SK-N-SH treated with all-trans-retinoic acid at 6 μM for 48 hours (cell line): ENCODE data around the gene B3GLCT.
A peak's percentile ranks its signal among the peaks of the same experiment; 100 is the strongest.

ENCODE experiments used
- ATAC-seq: fragments of 200-7000 bp; cut with Tn5 transposase; 3 replicates; pipeline ENCODE4 v1.9.1; 2020; ENCODE audit warnings: mild to moderate bottlenecking, moderate library complexity
- ARNTL ChIP-seq: fragments of 450-650 bp; formaldehyde crosslinking; IDR thresholded peaks from 2 replicates; pipeline ENCODE4 v1.5.0; 2020; ENCODE audit warnings: low read depth, mild to moderate bottlenecking, moderate library complexity, borderline replicate concordance
- BACH2 ChIP-seq: fragments of 250-450 bp; sonication (Bioruptor Pico); IDR thresholded peaks from 2 replicates; pipeline ENCODE4 v1.9.0; 2021; ENCODE audit warnings: mild to moderate bottlenecking, borderline replicate concordance
- CREB5 ChIP-seq: fragments of 250-450 bp; sonication (Bioruptor Pico); IDR thresholded peaks from 2 replicates; pipeline ENCODE4 v1.5.1; 2020; ENCODE audit warnings: low read depth, mild to moderate bottlenecking, moderate library complexity
- CSDC2 ChIP-seq: fragments of 250-450 bp; sonication (Bioruptor Pico); IDR thresholded peaks from 2 replicates; pipeline ENCODE4 v1.5.0; 2020; ENCODE audit warnings: mild to moderate bottlenecking, moderate library complexity
- CSRNP3 ChIP-seq: fragments of 250-450 bp; sonication (Bioruptor Pico); IDR thresholded peaks from 2 replicates; pipeline ENCODE4 v1.5.1; 2021; ENCODE audit warnings: mild to moderate bottlenecking, moderate library complexity
- ESRRG ChIP-seq: fragments of 250-450 bp; sonication (Bioruptor Pico); IDR thresholded peaks from 2 replicates; pipeline ENCODE4 v1.6.1; 2021; ENCODE audit warnings: mild to moderate bottlenecking
- GLIS3 ChIP-seq: fragments of 250-450 bp; sonication (Bioruptor Pico); IDR thresholded peaks from 2 replicates; pipeline ENCODE4 v1.5.0; 2020; ENCODE audit warnings: mild to moderate bottlenecking, moderate library complexity
- ISL1 ChIP-seq: fragments of 250-450 bp; sonication (Bioruptor Pico); IDR thresholded peaks from 2 replicates; pipeline ENCODE4 v2.1.2; 2022; ENCODE audit warnings: mild to moderate bottlenecking, moderate library complexity
- OSR1 ChIP-seq: fragments of 250-450 bp; sonication (Bioruptor Pico); IDR thresholded peaks from 2 replicates; pipeline ENCODE4 v1.8.0; 2022; ENCODE audit warnings: moderate library complexity, mild to moderate bottlenecking, inconsistent platforms
- PATZ1 ChIP-seq: fragments of 250-450 bp; sonication (Bioruptor Pico); IDR thresholded peaks from 2 replicates; pipeline ENCODE4 v1.8.0; 2020; ENCODE audit warnings: mild to moderate bottlenecking, moderate library complexity, borderline replicate concordance
- POU6F1 ChIP-seq: fragments of 250-450 bp; sonication (Bioruptor Pico); IDR thresholded peaks from 2 replicates; pipeline ENCODE4 v1.8.0; 2021; ENCODE audit warnings: low read depth, mild to moderate bottlenecking, moderate library complexity, borderline replicate concordance
- PPARA ChIP-seq: fragments of 250-450 bp; sonication (Bioruptor Pico); IDR thresholded peaks from 2 replicates; pipeline ENCODE4 v1.5.0; 2020; ENCODE audit warnings: mild to moderate bottlenecking, borderline replicate concordance
- SNAI2 ChIP-seq: fragments of 250-450 bp; sonication (Bioruptor Pico); IDR thresholded peaks from 2 replicates; pipeline ENCODE4 v1.5.0; 2020; ENCODE audit warnings: mild to moderate bottlenecking, moderate library complexity
- TCF4 ChIP-seq: fragments of 250-450 bp; sonication (Bioruptor Pico); IDR thresholded peaks from 2 replicates; pipeline ENCODE4 v1.8.0; 2021; ENCODE audit warnings: mild to moderate bottlenecking, moderate library complexity, borderline replicate concordance
- TOX ChIP-seq: fragments of 250-450 bp; sonication (Bioruptor Pico); IDR thresholded peaks from 2 replicates; pipeline ENCODE4 v1.8.0; 2021; ENCODE audit warnings: mild to moderate bottlenecking, moderate library complexity, borderline replicate concordance
- TSHZ2 ChIP-seq: fragments of 250-450 bp; sonication (Bioruptor Pico); IDR thresholded peaks from 2 replicates; pipeline ENCODE4 v1.5.0; 2020; ENCODE audit warnings: mild to moderate bottlenecking, moderate library complexity
- ZC3H10 ChIP-seq: fragments of 250-450 bp; sonication (Bioruptor Pico); IDR thresholded peaks from 2 replicates; pipeline ENCODE4 v1.5.1; 2021; ENCODE audit warnings: mild to moderate bottlenecking, moderate library complexity
- ZFP3 ChIP-seq: fragments of 250-450 bp; sonication (Bioruptor Pico); IDR thresholded peaks from 2 replicates; pipeline ENCODE4 v1.5.0; 2020; ENCODE audit warnings: mild to moderate bottlenecking, moderate library complexity
- ZNF565 ChIP-seq: fragments of 450-650 bp; formaldehyde crosslinking; conservative IDR thresholded peaks from 2 replicates; pipeline ENCODE4 v1.5.0; 2020; ENCODE audit warnings: low read depth, mild to moderate bottlenecking, moderate library complexity
- ZNF70 ChIP-seq: fragments of 450-650 bp; formaldehyde crosslinking; IDR thresholded peaks from 2 replicates; pipeline ENCODE4 v1.5.0; 2020; ENCODE audit warnings: mild to moderate bottlenecking, moderate library complexity
- ZNF8 ChIP-seq: fragments of 450-650 bp; formaldehyde crosslinking; IDR thresholded peaks from 2 replicates; pipeline ENCODE4 v1.5.0; 2020; ENCODE audit warnings: mild to moderate bottlenecking, moderate library complexity

B3GLCT gene

GRCh38 chr13:31367410-31367809 lies 167.6 kb downstream of the B3GLCT start:
- ATAC-seq = no peak
- TF ChIP-seq TCF4 (CRISPR knock-in tag) (no peak), CREB5 (CRISPR knock-in tag) (no peak), ARNTL (CRISPR knock-in tag) (no peak)

- no peak for ATAC-seq
- TF ChIP-seq CSDC2 (CRISPR knock-in tag) (no peak), ZNF565 (CRISPR knock-in tag) (no peak), ZNF70 (no peak), ZC3H10 (CRISPR knock-in tag) (no peak), TCF4 (CRISPR knock-in tag) (peak; percentile 40; the same call in 1 of the 2 replicates), BACH2 (CRISPR knock-in tag) (no peak), PPARA (CRISPR knock-in tag) (no peak), ZNF8 (CRISPR knock-in tag) (no peak), ZFP3 (CRISPR knock-in tag) (no peak), ISL1 (peak; percentile 81), CSRNP3 (CRISPR knock-in tag) (no peak), CREB5 (CRISPR knock-in tag) (0 out of 2 replicates have a peak, but pooled peaks have one; percentile 19), POU6F1 (CRISPR knock-in tag) (no peak; the same call in 1 of the 2 replicates), OSR1 (CRISPR knock-in tag) (no peak)
These were observed 169.4 kb downstream of the B3GLCT start for GRCh38 chr13:31369213-31369612.

- TF ChIP-seq SNAI2 (CRISPR knock-in tag) (no peak), BACH2 (CRISPR knock-in tag) (no peak), PPARA (CRISPR knock-in tag) (no peak), ZNF8 (CRISPR knock-in tag) (no peak), ZC3H10 (CRISPR knock-in tag) (no peak), TCF4 (CRISPR knock-in tag) (no peak), TOX (CRISPR knock-in tag) (no peak), ZNF565 (CRISPR knock-in tag) (no peak), ESRRG (CRISPR knock-in tag) (no peak), PATZ1 (CRISPR knock-in tag) (no peak), CSRNP3 (CRISPR knock-in tag) (no peak), ZFP3 (CRISPR knock-in tag) (no peak), CSDC2 (CRISPR knock-in tag) (no peak), CREB5 (CRISPR knock-in tag) (no peak), GLIS3 (CRISPR knock-in tag) (no peak), OSR1 (CRISPR knock-in tag) (no peak), TSHZ2 (CRISPR knock-in tag) (no peak)
- ATAC-seq = no peak
These were observed 172.7 kb downstream of the B3GLCT start for GRCh38 chr13:31372454-31372853.
